Measurements from ENCODE around the gene COL4A6.

- no peak for TF ChIP-seq CTCF (conservative IDR thresholded peaks at IDR 0.05; ENCODE audit: low read depth, low read length)
- no peak for TF ChIP-seq USF2 (IDR thresholded peaks at IDR 0.05; ENCODE audit: low read depth, low read length)
- no peak for TF ChIP-seq POLR2A (IDR thresholded peaks at IDR 0.05; ENCODE audit: low read depth, low read length)
- TF ChIP-seq SMC3 (IDR thresholded peaks at IDR 0.05; ENCODE audit: low read depth, low read length): no peak
- TF ChIP-seq CHD1 (IDR thresholded peaks at IDR 0.05; ENCODE audit: low read depth, low read length): no peak
- no peak for TF ChIP-seq CEBPB (IDR thresholded peaks at IDR 0.05; ENCODE audit: low read depth, low read length)
- no peak for TF ChIP-seq RFX5 (IDR thresholded peaks at IDR 0.05; ENCODE audit: low read depth, low read length)
- no peak for TF ChIP-seq MAFK (IDR thresholded peaks at IDR 0.05; ENCODE audit: low read depth, low read length)
- TF ChIP-seq RAD21 (IDR thresholded peaks at IDR 0.05; ENCODE audit: low read length): no peak
- no peak for TF ChIP-seq MAZ (IDR thresholded peaks at IDR 0.05; ENCODE audit: borderline replicate concordance, low read depth, low read length)
- TF ChIP-seq MXI1 (IDR thresholded peaks at IDR 0.05; ENCODE audit: borderline replicate concordance, low read depth, low read length): no peak
- no peak for TF ChIP-seq FOS (IDR thresholded peaks at IDR 0.05; ENCODE audit: low read depth, low read length)
- TF ChIP-seq BHLHE40 (IDR thresholded peaks at IDR 0.05; ENCODE audit: low read depth, low read length): no peak
- TF ChIP-seq RCOR1 (IDR thresholded peaks at IDR 0.05; ENCODE audit: insufficient replicate concordance, low read length): no peak
Observed at GRCh38 chrX:108235986-108236385, 202.2 kb downstream of the COL4A6 start.
